ENCODE measurements around the gene NET1. TPM values are rescaled to one million over a fixed set of nuclear protein-coding genes. Genes with fewer than 3 reads are reported as not detected.

The NET1 gene
- total and polyA plus RNA-seq, 7 experiments from 2014 or later: 31.6 to 61.6 (median 47.9) TPM

GRCh38 chr10:5419466-5420094 lies 7.2 kb downstream of the NET1 start:
- Histone ChIP-seq H3K4me3 (ENCODE audit: low read length) (no peak overlapping the region), H3K36me3 (ENCODE audit: control insufficient read depth in 2 of 3, insufficient read depth in 3 of 3, low read length in 3 of 3) (no peaks in the 10 kb centered on the region), H3K9me3 (ENCODE audit: control insufficient read depth in 2 of 3, low read length in 3 of 3) (no peaks in the 10 kb centered on the region), H3K4me1 (ENCODE audit: control insufficient read depth in 2 of 2, insufficient read depth in 2 of 2, low read length in 2 of 2) (no peaks in the 10 kb centered on the region), H3K27me3 (ENCODE audit: control insufficient read depth in 2 of 2, insufficient read depth in 2 of 2, low read length in 2 of 2) (no peaks in the 10 kb centered on the region), H3K27ac (ENCODE audit: low read depth, low read length) (no peak overlapping the region)
- intact Hi-C loops (cut with micrococcal nuclease): loop anchor here in 1 of 2 donors (5.0 kb wide), 1 partner anchor 137 kb away; no protein-coding TSS in a partner anchor
- no peak overlapping the region for H3K4me3 Mint-ChIP-seq
- ChIA-PET CTCF (no interaction called here), POLR2A (no interaction called here)
- H3K27ac Mint-ChIP-seq: no peak overlapping the region
- H3K9me3 Mint-ChIP-seq: peaks cover 0 to 24% (median 17%) of the 10 kb centered on the region in 11 donors
- H3K36me3 Mint-ChIP-seq: peaks cover 0 to 47% (median 22%) of the 10 kb centered on the region in 5 donors
- ATAC-seq (no peak), DNase-seq (no peak)
- peaks cover 0 to 12% (median 0%) of the 10 kb centered on the region in 7 donors for H3K4me1 Mint-ChIP-seq
- peaks cover 0 to 4% (median 0%) of the 10 kb centered on the region in 5 donors for H3K27me3 Mint-ChIP-seq

DNA sequence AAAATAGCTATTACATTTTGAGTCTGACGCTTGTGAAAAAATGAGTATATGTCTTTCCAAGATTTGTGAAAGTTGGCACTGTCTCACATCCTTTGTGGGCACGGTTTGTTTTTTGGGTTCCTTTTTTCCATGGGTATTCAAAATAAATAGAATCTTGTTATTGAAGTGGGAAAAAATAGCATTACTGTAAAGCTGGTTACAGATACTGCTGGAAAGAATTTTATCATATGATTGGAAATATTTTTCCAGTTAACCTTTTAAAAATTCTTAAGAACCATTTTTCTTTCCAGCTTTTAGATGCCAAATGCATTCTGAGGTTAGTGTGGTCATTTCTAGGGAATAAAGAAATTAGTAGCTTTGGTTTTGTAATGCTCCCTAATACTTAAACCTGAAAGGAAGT lies 11.4 kb downstream of the NET1 start:
- no peak for DNase-seq
- CTCF ChIA-PET: interaction anchor here (0.8 to 2.0 kb wide), 3 partner anchors 10 to 200 kb away, joined by 3 to 8 read pairs (median 4); no protein-coding TSS in a partner anchor
- H3K4me1 Mint-ChIP-seq: peaks cover 0 to 24% (median 0%) of the 10 kb centered on the region in 7 donors
- peaks cover 0 to 32% (median 17%) of the 10 kb centered on the region in 5 donors for H3K36me3 Mint-ChIP-seq
- peaks cover 0 to 13% (median 9%) of the 10 kb centered on the region in 11 donors for H3K9me3 Mint-ChIP-seq
- no peaks in the 10 kb centered on the region for H3K9me3 ChIP-seq (ENCODE audit: control insufficient read depth in 2 of 3, low read length in 3 of 3)
- H3K36me3 ChIP-seq (ENCODE audit: control insufficient read depth in 2 of 3, insufficient read depth in 3 of 3, low read length in 3 of 3): no peaks in the 10 kb centered on the region
- H3K4me1 ChIP-seq (ENCODE audit: control insufficient read depth in 2 of 2, insufficient read depth in 2 of 2, low read length in 2 of 2): no peaks in the 10 kb centered on the region
- no peak overlapping the region for H3K27ac Mint-ChIP-seq
- no peak overlapping the region for H3K27ac ChIP-seq (ENCODE audit: low read depth, low read length)
- no peaks in the 10 kb centered on the region for H3K27me3 ChIP-seq (ENCODE audit: control insufficient read depth in 2 of 2, insufficient read depth in 2 of 2, low read length in 2 of 2)
- POLR2A ChIA-PET: interaction anchor here (0.6 kb wide), 1 partner anchor 142 kb away, joined by 4 read pairs; no protein-coding TSS in a partner anchor
- intact Hi-C loops (cut with micrococcal nuclease): no loop called here
- H3K4me3 Mint-ChIP-seq: no peak overlapping the region
- no peak overlapping the region for H3K4me3 ChIP-seq (ENCODE audit: low read length)
- no peak for ATAC-seq
- H3K27me3 Mint-ChIP-seq: no peaks in the 10 kb centered on the region

GRCh38 chr10:5424751-5425150 lies 12.4 kb downstream of the NET1 start:
- CTCF ChIA-PET: interaction anchor here (0.8 to 2.0 kb wide), 3 partner anchors 9 to 575 kb away, joined by 3 to 8 read pairs (median 3); no protein-coding TSS in a partner anchor
- Histone ChIP-seq H3K4me1 (ENCODE audit: control insufficient read depth in 2 of 2, insufficient read depth in 2 of 2, low read length in 2 of 2) (no peaks in the 10 kb centered on the region), H3K36me3 (ENCODE audit: control insufficient read depth in 2 of 3, insufficient read depth in 3 of 3, low read length in 3 of 3) (no peaks in the 10 kb centered on the region), H3K27me3 (ENCODE audit: control insufficient read depth in 2 of 2, insufficient read depth in 2 of 2, low read length in 2 of 2) (no peaks in the 10 kb centered on the region), H3K27ac (ENCODE audit: low read depth, low read length) (no peak overlapping the region), H3K9me3 (ENCODE audit: control insufficient read depth in 2 of 3, low read length in 3 of 3) (no peaks in the 10 kb centered on the region), H3K4me3 (ENCODE audit: low read length) (no peak overlapping the region)
- no peak overlapping the region for H3K27ac Mint-ChIP-seq
- H3K27me3 Mint-ChIP-seq: no peaks in the 10 kb centered on the region
- no peak overlapping the region for H3K4me3 Mint-ChIP-seq
- H3K9me3 Mint-ChIP-seq: peaks cover 0 to 6% (median 2%) of the 10 kb centered on the region in 11 donors
- H3K36me3 Mint-ChIP-seq: peaks cover 0 to 26% (median 7%) of the 10 kb centered on the region in 5 donors
- DNase-seq (no peak), ATAC-seq (no peak)
- H3K4me1 Mint-ChIP-seq: peaks cover 0 to 18% (median 0%) of the 10 kb centered on the region in 7 donors
- intact Hi-C loops (cut with micrococcal nuclease): no loop called here
- POLR2A ChIA-PET: interaction anchor here (0.7 kb wide), 1 partner anchor 16 kb away, joined by 3 read pairs; no protein-coding TSS in a partner anchor

DNA sequence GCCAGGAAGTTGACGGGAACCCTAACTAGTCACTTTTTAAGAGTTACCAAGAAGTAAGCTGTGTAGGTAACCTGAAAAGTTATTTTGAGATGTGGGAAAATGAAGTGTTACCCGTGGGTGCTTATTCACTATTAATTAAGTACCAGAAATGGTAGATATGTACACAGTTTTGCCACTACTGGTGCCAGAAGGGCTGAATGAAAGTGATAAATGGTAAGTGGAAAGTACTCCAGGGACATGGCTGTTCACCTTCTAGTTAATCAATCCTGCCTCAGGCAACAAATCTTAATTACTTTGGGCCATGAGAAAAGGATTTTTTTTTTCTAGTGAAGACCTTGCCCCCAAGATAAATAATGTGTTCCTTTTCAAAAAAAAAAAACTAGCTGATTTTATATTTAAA lies 15.8 kb downstream of the NET1 start:
- peaks cover 0 to 16% (median 0%) of the 10 kb centered on the region in 7 donors for H3K4me1 Mint-ChIP-seq
- H3K27me3 ChIP-seq (ENCODE audit: control insufficient read depth in 2 of 2, insufficient read depth in 2 of 2, low read length in 2 of 2): no peaks in the 10 kb centered on the region
- no peaks in the 10 kb centered on the region for H3K27me3 Mint-ChIP-seq
- no peak overlapping the region for H3K4me3 ChIP-seq (ENCODE audit: low read length)
- ChIA-PET POLR2A (no interaction called here), CTCF (no interaction called here)
- H3K4me1 ChIP-seq (ENCODE audit: control insufficient read depth in 2 of 2, insufficient read depth in 2 of 2, low read length in 2 of 2): no peaks in the 10 kb centered on the region
- peaks cover 0 to 29% (median 4%) of the 10 kb centered on the region in 5 donors for H3K36me3 Mint-ChIP-seq
- H3K27ac Mint-ChIP-seq: no peak overlapping the region
- H3K9me3 Mint-ChIP-seq: peaks cover 0 to 5% (median 0%) of the 10 kb centered on the region in 11 donors
- no peak overlapping the region for H3K27ac ChIP-seq (ENCODE audit: low read depth, low read length)
- no peaks in the 10 kb centered on the region for H3K9me3 ChIP-seq (ENCODE audit: control insufficient read depth in 2 of 3, low read length in 3 of 3)
- ATAC-seq: no peak
- no peak for DNase-seq
- intact Hi-C loops (cut with micrococcal nuclease): no loop called here
- H3K4me3 Mint-ChIP-seq: no peak overlapping the region
- no peaks in the 10 kb centered on the region for H3K36me3 ChIP-seq (ENCODE audit: control insufficient read depth in 2 of 3, insufficient read depth in 3 of 3, low read length in 3 of 3)

DNA sequence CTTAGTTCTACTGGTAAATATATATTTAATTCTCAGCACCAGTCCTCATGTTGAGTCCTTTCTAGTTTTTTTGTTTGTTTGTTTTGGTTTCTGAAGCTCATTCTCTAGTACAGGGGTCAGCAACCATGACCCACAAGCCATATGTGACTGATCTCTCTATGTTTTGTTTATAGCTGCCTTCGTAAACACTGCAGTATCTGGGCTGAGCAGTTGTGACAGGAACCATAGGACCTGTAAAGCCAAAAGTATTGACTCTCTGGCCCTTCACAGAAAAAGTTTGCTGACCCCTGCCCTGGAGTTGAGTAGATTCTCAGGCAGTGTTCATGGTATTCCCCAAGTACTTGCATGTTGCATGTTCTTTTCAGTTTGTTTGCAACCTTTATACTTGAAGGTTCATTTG lies 20.8 kb downstream of the NET1 start:
- ATAC-seq: no peak
- Mint-ChIP-seq H3K36me3 (peaks cover 0 to 18% (median 4%) of the 10 kb centered on the region in 5 donors), H3K27ac (no peak overlapping the region), H3K4me3 (no peak overlapping the region), H3K27me3 (no peaks in the 10 kb centered on the region), H3K4me1 (peaks cover 4 to 15% (median 11%) of the 10 kb centered on the region in 7 donors), H3K9me3 (peaks cover 0 to 5% (median 0%) of the 10 kb centered on the region in 11 donors)
- Histone ChIP-seq H3K4me3 (ENCODE audit: low read length) (no peak overlapping the region), H3K9me3 (ENCODE audit: control insufficient read depth in 2 of 3, low read length in 3 of 3) (no peaks in the 10 kb centered on the region), H3K4me1 (ENCODE audit: control insufficient read depth in 2 of 2, insufficient read depth in 2 of 2, low read length in 2 of 2) (peaks cover 0 to 10% of the 10 kb centered on the region in 2 donors), H3K27me3 (ENCODE audit: control insufficient read depth in 2 of 2, insufficient read depth in 2 of 2, low read length in 2 of 2) (peaks cover 0 to 3% of the 10 kb centered on the region in 2 donors), H3K27ac (ENCODE audit: low read depth, low read length) (no peak overlapping the region), H3K36me3 (ENCODE audit: control insufficient read depth in 2 of 3, insufficient read depth in 3 of 3, low read length in 3 of 3) (no peaks in the 10 kb centered on the region)
- intact Hi-C loops (cut with micrococcal nuclease): loop anchor here in 1 of 2 donors (5.0 kb wide), 2 partner anchors 151 to 341 kb away; partner anchors contain the start of gene AKR1C3
- DNase-seq: no peak
- ChIA-PET POLR2A (interaction anchor here (1.2 kb wide), 1 partner anchor 582 kb away, joined by 3 read pairs; no protein-coding TSS in a partner anchor), CTCF (interaction anchor here (0.6 to 4.6 kb wide), 16 partner anchors 8 to 675 kb away, joined by 3 to 86 read pairs (median 4); no protein-coding TSS in a partner anchor)

GRCh38 chr10:5434017-5434753 lies 21.8 kb downstream of the NET1 start:
- no peak overlapping the region for H3K27ac ChIP-seq (ENCODE audit: low read depth, low read length)
- no peaks in the 10 kb centered on the region for H3K36me3 ChIP-seq (ENCODE audit: control insufficient read depth in 2 of 3, insufficient read depth in 3 of 3, low read length in 3 of 3)
- ChIA-PET POLR2A (interaction anchor here (1.2 kb wide), 1 partner anchor 583 kb away, joined by 3 read pairs; no protein-coding TSS in a partner anchor), CTCF (interaction anchor here (0.7 to 4.6 kb wide), 15 partner anchors 9 to 619 kb away, joined by 3 to 86 read pairs (median 5); no protein-coding TSS in a partner anchor)
- H3K4me1 ChIP-seq (ENCODE audit: control insufficient read depth in 2 of 2, insufficient read depth in 2 of 2, low read length in 2 of 2): peaks cover 0 to 10% of the 10 kb centered on the region in 2 donors
- Mint-ChIP-seq H3K27ac (peak overlapping the region in 4 of 9 donors; percentile 49 to 81 (median 56)), H3K9me3 (peaks cover 0 to 5% (median 0%) of the 10 kb centered on the region in 11 donors), H3K27me3 (no peaks in the 10 kb centered on the region), H3K4me1 (peaks cover 4 to 15% (median 11%) of the 10 kb centered on the region in 7 donors), H3K4me3 (peak overlapping the region in 3 of 10 donors; percentile 8 to 25 (median 10)), H3K36me3 (peaks cover 0 to 18% (median 4%) of the 10 kb centered on the region in 5 donors)
- intact Hi-C loops (cut with micrococcal nuclease): loop anchor here (1.0 to 5.0 kb wide), 10 partner anchors 50 to 619 kb away; partner anchors contain the start of gene AKR1C3 (in 2 of the 2)
- no peaks in the 10 kb centered on the region for H3K9me3 ChIP-seq (ENCODE audit: control insufficient read depth in 2 of 3, low read length in 3 of 3)
- H3K4me3 ChIP-seq (ENCODE audit: low read length): no peak overlapping the region
- peak; percentile 84 for ATAC-seq
- peaks cover 0 to 3% of the 10 kb centered on the region in 2 donors for H3K27me3 ChIP-seq (ENCODE audit: control insufficient read depth in 2 of 2, insufficient read depth in 2 of 2, low read length in 2 of 2)
- DNase-seq: peak in 5 of 9 donors; percentile 31 to 54 (median 38)
